HL-60/S4 treated with retinoic acid at 250 ng/mL for 4 days and 3 days (cell line): ENCODE data around the gene DHFR.

ENCODE experiments used
- in situ Hi-C: fragments of 300-500 bp; cut with MboI; formaldehyde crosslinking; loops from 2 replicates; pipeline ENCODE4 v1.7.0; 2022; ENCODE audit warnings: low sequenced_read_pairs

The DHFR gene

GRCh38 chr5:80659106-80659505 lies 4.3 kb upstream of the DHFR start:
- in situ Hi-C loops = loop anchor here (25.0 kb wide), 2 partner anchors 172 to 572 kb away; partner anchors contain the start of gene FAM151B

- in situ Hi-C loops = loop anchor here (25.0 kb wide), 2 partner anchors 169 to 569 kb away; partner anchors contain the start of gene FAM151B
These were observed 1.6 kb upstream of the DHFR start for GRCh38 chr5:80656425-80656824.

GRCh38 chr5:80655231-80655774 lies 520 bp upstream of the DHFR start:
- in situ Hi-C loops = loop anchor here (25.0 kb wide), 2 partner anchors 168 to 568 kb away; partner anchors contain the start of gene FAM151B

- in situ Hi-C loops = loop anchor here (25.0 kb wide), 2 partner anchors 167 to 567 kb away; partner anchors contain the start of gene FAM151B
These were observed 761 bp downstream of the DHFR start for GRCh38 chr5:80654054-80654390.

GRCh38 chr5:80653502-80653901 lies 1.3 kb downstream of the DHFR start:
- in situ Hi-C loops = loop anchor here (25.0 kb wide), 2 partner anchors 166 to 566 kb away; partner anchors contain the start of gene FAM151B

- in situ Hi-C loops = no loop called here
These were observed 7.9 kb downstream of the DHFR start for GRCh38 chr5:80646926-80647325.

GRCh38 chr5:80644900-80645299 lies 9.9 kb downstream of the DHFR start:
- in situ Hi-C loops = no loop called here

GRCh38 chr5:80641353-80641752 lies 13.4 kb downstream of the DHFR start:
- in situ Hi-C loops = no loop called here

GRCh38 chr5:80634193-80634592 lies 20.6 kb downstream of the DHFR start:
- in situ Hi-C loops = no loop called here

- in situ Hi-C loops = no loop called here
These were observed 22.1 kb downstream of the DHFR start for GRCh38 chr5:80632700-80633099.

- in situ Hi-C loops = no loop called here
These were observed 23.2 kb downstream of the DHFR start for GRCh38 chr5:80631278-80632259.

GRCh38 chr5:80629281-80629680 lies 25.5 kb downstream of the DHFR start:
- in situ Hi-C loops = no loop called here

GRCh38 chr5:80625230-80625629 lies 29.6 kb downstream of the DHFR start:
- in situ Hi-C loops = no loop called here

- in situ Hi-C loops = no loop called here
These were observed 30.8 kb downstream of the DHFR start for GRCh38 chr5:80623999-80624398.

- in situ Hi-C loops = no loop called here
These were observed 32.0 kb downstream of the DHFR start for GRCh38 chr5:80622756-80623155.

GRCh38 chr5:80620211-80620610 lies 34.6 kb downstream of the DHFR start:
- in situ Hi-C loops = no loop called here

- in situ Hi-C loops = no loop called here
These were observed 35.7 kb downstream of the DHFR start for GRCh38 chr5:80619086-80619485.

- in situ Hi-C loops = no loop called here
These were observed 36.3 kb downstream of the DHFR start for GRCh38 chr5:80618438-80618837.

- in situ Hi-C loops = no loop called here
These were observed 39.4 kb downstream of the DHFR start for GRCh38 chr5:80615266-80615914.

- in situ Hi-C loops = no loop called here
These were observed 45.1 kb downstream of the DHFR start for GRCh38 chr5:80609692-80610091.

GRCh38 chr5:80608731-80609130 lies 46.1 kb downstream of the DHFR start:
- in situ Hi-C loops = no loop called here
